DMS53 treated with DMSO at 0.1 percent for 48 hours (cell line): ENCODE measurements around the gene METTL6.
"Not testable (repeated sequence)": the region's sequence is repeated elsewhere in the genome, so short reads cannot be mapped to it uniquely, and the experiment has no call there.

Source experiments
- DNase-seq: peaks from one replicate; lab custom pipeline; 2025; ENCODE audit not compliant: unreplicated experiment; lab: John Stamatoyannopoulos, UW

METTL6 gene, protein sequence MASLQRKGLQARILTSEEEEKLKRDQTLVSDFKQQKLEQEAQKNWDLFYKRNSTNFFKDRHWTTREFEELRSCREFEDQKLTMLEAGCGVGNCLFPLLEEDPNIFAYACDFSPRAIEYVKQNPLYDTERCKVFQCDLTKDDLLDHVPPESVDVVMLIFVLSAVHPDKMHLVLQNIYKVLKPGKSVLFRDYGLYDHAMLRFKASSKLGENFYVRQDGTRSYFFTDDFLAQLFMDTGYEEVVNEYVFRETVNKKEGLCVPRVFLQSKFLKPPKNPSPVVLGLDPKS

DNA sequence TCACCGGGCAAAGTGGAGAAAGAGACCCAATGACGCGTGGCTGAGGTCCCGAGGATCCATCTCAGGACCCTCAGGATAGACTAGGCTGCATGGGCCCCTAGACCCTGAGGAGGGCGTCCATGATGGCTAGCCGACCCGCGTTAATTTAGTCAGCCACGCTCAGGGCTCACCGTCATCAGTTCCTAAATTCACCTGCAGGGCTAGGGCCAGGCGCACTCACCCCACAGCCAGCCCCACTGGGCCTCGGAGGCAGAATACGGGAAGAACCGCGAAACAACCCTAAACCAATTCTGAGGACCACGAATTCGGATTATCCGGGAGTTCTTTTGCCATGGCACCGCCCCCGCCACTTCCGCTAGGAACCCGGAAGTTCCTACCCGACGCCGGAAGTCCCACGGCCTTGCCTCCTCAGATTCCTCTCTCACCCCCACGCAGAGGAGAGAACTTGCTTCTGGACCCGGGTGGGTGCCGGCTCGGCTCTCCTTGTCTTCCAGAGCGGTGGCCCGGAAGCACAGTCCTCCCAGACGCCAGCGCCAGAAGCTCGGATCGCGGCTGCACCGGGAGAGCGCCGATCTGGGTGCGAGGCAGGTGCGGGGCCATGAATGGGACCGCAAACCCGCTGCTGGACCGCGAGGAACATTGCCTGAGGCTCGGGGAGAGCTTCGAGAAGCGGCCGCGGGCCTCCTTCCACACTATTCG lies at the start of gene METTL6, which contains the start of gene EAF1:
Gene METTL6, minus strand, starts transcription at position 363 of the 699 bp plus-strand sequence. CDS start 1,033 bp downstream, outside the sequence.
Gene EAF1, plus strand, starts transcription at position 417 of the 699 bp plus-strand sequence. Its CDS starts 182 bp downstream, at position 599.
- DNase-seq = no peak

DNA sequence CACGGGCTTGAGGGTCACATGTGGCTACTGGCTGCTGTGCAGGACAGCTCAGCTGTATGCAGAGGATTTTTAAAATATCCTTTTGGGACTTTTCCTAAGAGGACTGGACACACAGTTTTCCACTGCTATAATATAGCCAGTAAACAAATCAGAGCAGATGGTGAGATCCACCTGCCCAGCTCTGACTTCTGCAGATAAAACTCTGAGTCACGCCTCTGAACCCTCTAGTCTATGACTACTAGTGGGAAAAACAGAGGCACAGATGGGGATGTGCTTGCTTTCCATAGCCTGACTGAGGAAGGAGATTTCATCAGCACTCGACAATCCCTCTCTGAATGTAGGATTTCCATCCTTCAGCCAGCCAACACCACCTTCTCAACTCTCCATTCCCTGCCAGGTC lies 49.0 kb upstream of the METTL6 start:
- DNase-seq = no peak

DNA sequence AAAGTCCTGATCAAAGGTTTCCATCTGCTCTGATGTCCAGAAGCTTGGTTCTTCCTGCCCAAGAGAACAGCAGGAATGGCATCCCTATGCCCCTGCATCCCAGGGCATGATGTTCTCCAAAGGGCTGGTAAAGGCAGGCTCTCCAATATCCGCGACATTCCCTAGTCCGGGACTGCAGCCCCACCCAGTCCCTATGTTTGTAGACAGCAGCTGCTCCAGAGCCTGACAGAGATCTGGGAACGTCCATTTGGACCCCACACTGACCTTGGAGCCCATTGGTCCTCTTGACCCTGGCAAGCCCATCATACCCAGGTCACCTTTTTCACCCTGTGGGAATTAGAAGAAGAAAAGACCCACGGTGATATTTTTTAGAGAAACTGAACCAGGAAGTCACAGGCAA lies 47.8 kb upstream of the METTL6 start:
- DNase-seq = no peak

DNA sequence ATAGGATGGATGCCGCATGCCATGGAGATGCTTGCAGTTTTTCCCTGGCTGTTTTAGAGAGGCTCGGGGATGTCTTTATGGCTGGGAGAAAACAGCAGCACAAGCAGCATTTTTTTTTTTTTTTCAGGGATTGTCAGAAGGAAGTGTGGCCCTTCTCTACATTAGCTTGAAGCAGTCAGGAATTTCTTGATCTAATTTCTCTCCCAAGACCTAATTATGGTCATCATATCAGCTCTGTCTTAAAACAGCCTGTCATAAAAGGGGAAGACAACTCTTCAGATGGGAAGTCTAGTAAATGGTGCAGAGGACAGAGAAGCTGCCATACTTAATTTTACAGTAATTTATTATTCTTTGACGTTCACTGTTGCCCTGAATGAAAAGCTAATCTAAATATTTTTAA lies 44.5 kb upstream of the METTL6 start:
- DNase-seq = no peak

DNA sequence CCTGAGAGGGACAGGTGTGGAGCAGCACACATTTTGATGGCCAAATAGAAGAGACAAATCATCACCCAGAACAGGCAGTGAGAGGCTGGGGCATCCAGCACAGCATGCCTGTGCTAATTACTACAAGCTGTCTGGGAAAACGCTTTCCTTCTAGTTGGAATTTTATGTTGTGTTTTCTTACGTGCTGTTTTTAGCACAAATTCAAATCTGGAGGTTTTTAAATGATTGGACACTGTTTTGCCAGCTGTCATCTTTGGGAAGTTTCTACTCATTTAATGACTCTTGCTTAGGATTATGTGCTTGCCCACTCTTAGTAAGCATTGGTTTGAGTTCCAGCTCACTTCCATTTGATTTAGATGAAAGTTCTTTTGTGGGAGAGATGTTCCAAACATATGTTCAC lies 43.5 kb upstream of the METTL6 start:
- no peak for DNase-seq

GRCh38 chr3:15470261-15470660 lies 42.9 kb upstream of the METTL6 start:
- DNase-seq = no peak

GRCh38 chr3:15467227-15468181 lies 40.2 kb upstream of the METTL6 start:
- no peak for DNase-seq

DNA sequence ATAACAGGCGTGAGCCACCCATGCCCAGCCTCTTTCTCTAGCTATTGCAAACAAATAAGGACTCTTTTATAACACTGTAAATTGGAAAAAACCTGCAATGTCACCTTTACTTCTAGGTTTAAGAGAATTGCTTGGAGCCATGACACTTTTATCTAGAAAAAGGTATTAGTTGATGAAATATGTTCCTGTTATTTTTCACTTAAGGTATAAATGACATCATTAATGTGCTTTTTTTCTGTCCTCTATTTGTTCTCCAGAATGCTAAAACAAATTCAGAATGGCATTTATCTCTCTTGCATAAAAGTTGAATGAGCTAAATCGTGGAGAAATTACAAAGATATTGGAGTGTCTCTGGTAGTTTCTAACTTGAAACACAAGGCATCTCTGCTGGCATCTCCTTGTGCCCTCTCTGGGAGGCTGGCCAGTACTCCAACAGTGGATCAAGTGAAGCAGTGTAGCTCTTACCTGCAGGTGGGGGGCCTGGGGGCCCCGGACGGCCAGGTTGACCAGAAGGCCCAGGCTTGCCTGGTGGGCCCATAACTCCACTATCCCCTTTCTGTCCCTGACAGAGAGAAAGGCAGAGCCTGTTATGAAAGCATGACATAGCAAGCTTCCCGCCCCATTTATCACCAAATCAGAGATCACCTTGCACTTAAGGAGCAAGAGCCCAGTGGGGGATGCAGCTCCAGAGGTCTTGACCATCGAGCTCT lies 38.7 kb upstream of the METTL6 start:
- DNase-seq = no peak

- no peak for DNase-seq
These were observed 35.1 kb upstream of the METTL6 start for GRCh38 chr3:15462451-15462850.

DNA sequence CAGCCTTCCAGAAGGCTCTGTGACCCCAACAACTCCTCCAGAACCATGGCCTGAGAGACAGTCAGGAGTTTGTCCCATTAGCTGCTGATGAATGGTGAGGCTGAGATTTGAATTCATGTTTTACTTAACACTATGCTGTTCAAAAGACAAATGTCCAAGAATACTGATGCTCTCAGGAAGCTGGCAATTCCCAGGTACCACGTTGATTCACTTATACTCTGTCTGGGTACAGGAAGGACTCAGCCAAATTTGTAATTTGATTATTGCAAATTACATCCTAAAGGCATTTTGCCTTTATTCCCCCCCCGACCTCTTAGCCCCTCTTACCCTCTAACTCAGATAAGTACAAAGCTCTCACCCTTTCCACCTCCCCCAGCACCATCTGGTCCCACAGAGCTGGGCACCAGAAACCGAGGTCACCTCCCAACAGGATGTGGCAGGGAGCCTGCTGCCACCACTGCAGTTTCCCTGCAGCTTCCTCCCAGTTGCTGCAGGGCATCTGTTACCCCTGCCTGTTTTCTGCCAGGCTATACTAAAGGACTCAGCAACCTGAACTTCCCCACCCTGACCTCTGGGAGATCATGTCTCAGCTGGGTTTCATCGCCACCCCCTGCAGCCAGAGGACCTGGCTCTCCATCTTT lies 33.7 kb upstream of the METTL6 start:
- no peak for DNase-seq

DNA sequence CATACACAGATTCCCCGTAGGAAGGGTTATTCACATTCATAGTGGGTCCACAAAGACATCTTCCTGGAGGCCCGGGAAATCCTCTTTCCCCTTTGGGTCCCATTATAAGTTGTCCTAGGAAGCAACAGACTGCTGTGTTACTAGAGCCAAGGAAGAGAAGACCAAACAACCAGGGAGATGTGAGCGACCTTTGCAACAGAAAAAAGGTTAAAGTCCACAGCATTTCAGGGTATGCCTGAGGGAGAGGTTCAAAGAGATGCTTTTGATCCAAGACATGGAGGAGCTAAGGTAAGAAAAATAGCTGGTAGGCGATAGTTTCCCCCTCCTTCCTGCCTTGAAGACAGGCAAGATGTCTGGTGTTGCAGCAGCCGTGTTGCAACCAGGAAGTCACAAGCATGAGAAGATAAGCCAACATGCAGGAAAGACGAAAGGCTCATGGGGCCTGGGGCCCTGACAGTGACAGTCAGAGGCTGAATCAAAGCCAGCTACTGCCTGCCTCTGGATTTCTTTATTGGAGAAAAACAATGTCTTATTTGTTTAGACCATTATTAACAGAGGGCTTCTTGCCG lies 31.0 kb upstream of the METTL6 start:
- DNase-seq = no peak

DNA sequence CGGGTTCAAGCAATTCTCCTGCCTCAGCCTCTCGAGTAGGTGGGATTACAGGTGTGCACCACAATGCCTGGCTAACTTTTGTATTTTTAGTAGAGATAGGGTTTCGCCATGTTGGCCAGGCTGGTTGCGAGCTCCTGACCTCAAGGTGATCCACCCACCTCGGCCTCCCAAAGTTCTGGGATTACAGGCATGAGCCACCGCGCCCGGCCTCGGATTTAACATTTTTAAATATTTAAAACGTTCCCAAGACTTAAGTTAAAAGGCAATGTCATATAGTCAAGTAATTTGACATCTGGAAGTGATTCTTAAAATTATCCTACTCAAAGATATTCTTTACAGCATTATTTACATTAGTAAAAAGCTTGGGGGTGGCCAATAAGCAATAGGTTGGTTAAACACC lies 29.6 kb upstream of the METTL6 start:
- not testable (repeated sequence) for DNase-seq

DNA sequence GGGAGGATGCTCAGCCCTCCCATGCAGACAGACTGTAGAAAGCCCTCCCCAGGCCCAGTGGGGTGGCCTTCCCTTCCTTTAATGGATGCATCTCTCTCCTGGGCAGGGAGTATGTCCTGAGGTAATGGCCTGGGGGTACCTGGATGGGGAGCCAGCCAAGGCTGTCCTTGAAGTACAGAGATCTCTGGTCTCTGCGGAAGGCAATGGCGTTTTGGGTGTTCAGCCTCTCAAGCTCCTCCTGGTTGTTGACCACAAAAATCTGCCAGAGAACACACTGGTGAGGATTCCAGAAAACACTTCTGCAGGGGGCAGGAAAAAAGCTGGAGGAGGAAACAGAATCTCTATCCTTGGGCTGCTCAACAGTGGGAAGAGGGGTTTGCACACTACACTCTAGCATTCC lies 29.0 kb upstream of the METTL6 start:
- DNase-seq = no peak

DNA sequence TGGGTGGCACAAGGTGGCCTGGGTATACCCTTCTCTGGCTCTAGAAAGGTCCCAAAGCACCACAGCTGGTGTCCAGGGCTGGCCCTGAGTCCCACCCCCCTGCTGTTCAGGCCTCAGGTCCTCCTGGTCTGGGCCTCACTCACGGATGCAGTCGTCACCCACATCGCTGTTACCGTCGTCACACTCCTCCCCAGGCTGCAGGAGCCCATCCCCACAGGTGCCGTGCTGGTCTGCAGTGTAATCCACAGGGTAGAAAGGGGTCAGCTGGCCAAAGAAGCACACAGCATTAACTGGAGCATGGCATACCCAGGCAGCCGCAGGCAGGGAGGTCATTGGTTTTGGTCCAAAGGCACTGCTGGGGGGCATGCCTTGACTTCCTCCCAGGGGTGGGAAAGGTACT lies 28.4 kb upstream of the METTL6 start:
- no peak for DNase-seq

DNA sequence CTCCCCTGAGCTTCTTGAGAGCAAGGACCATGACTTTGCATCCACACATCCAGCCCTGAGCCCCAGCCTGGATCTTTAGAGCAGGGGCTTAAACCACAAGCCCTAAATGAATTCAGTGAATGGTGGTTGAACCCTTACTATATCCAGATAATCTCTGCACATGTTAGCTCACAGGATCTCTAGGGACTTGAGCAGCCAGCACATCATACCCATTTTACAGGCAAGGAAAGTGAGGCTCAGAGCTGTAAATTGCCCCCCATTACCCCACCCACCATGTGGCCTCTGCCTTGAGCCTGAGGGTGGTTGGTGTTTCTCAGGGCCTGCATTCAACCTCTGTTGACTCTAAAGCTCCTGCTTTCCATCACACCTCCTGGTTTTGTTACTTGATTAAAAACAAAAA lies 27.6 kb upstream of the METTL6 start:
- no peak for DNase-seq

DNA sequence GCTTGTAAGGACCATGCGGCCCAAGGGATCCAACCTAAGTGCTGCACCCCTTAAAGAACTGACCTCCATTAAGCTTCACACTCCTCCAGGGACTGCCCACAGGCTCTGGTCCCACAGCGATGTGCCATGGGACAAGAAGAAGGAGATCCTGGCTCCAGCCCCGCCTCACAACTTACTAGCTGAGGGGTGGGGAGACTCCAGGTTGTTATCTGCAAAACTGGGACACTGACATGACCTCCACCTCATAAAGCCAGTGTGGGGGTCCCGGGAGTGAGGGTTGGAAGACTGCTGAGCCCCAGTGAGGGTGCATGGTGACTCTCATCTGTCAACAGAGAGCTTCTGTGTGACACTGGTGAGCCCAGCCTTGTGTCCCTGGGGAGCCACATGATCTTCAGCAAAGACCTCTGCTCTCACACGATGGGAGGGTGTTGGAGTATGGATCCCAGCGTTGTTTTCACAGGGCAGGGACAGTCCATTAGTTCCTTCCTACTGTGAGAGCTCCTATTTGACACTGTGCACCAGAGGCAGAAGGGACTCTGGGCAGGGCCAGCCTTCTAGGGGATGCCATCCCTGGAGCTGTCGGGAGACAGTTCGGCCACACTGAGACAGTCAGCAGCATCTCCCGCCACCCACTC lies 26.8 kb upstream of the METTL6 start:
- DNase-seq = no peak

DNA sequence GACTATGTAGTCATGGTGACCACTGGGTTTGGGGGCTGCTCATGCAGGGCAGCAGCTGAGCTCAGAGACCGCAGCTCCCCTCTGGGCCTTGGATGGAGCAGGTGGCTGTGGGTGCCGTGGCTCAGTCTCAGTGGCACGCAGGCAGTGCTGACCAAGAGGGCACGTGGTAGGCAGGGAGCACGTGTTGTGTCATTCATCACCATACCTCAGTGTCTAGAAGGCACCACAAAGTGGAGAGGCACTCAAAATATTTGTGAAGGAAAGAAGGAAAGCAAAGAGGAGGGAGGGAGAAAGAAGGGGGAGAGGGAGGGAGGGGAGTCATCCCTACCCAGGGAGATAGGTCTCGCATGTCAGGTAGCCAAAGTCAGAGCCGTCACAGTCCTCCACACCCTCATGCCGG lies 26.2 kb upstream of the METTL6 start:
- DNase-seq = no peak

GRCh38 chr3:15452961-15453360 lies 25.6 kb upstream of the METTL6 start:
- no peak for DNase-seq

DNA sequence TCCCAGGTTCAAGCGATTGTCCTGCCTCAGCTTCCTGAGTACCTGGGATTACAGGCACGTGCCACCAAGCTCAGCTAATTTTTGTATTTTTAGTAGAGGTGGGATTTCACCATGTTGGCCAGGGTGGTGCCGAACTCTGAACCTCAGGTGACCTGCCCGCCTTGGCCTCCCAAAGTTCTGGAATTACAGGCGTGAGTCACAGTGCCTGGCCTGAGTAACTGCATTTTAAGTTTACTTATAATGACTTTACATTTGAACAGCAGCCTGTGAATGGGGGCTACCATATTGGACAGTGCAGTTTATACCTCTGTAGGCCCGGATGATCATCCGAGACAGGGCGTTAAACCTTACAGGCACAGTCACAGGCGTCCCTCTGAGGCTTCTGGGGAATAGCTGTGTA lies 24.8 kb upstream of the METTL6 start:
- DNase-seq = no peak
